COR-L47 (cell line): ENCODE measurements around the gene PCDHGB7.
"Not testable (repeated sequence)": the region's sequence is repeated elsewhere in the genome, so short reads cannot be mapped to it uniquely, and the experiment has no call there.

Experiments
- DNase-seq: peaks from one replicate; lab custom pipeline; 2025; lab: John Stamatoyannopoulos, UW

The PCDHGB7 gene

GRCh38 chr5:141397756-141398551 is 19.5 kb upstream of the PCDHGB7 start, which contains the start of gene PCDHGB5:
Gene PCDHGB5 (plus strand): TSS chr5:141397947. CDS start chr5:141398128, 181 bp downstream.
- not testable (repeated sequence) for DNase-seq

GRCh38 chr5:141398608-141399007 is 18.9 kb upstream of the PCDHGB7 start:
- no peak for DNase-seq

- DNase-seq: no peak
Measured at GRCh38 chr5:141399555-141400258, 17.8 kb upstream of the PCDHGB7 start.

- DNase-seq: no peak
Measured at GRCh38 chr5:141402553-141403243, 14.8 kb upstream of the PCDHGB7 start, which contains the start of gene PCDHGA9. Gene PCDHGA9 (plus strand): TSS chr5:141402778. CDS start chr5:141402953, 175 bp downstream.

GRCh38 chr5:141403387-141403786 is 14.1 kb upstream of the PCDHGB7 start:
- DNase-seq: no peak

- not testable (repeated sequence) for DNase-seq
Measured at GRCh38 chr5:141407790-141408505, 9.5 kb upstream of the PCDHGB7 start, which contains the start of gene PCDHGB6. Gene PCDHGB6 (plus strand): TSS chr5:141408021. CDS start chr5:141408203, 182 bp downstream.

- no peak for DNase-seq
Measured at GRCh38 chr5:141409598-141410306, 7.7 kb upstream of the PCDHGB7 start.

- no peak for DNase-seq
Measured at GRCh38 chr5:141411575-141411974, 5.9 kb upstream of the PCDHGB7 start.

- no peak for DNase-seq
Measured at GRCh38 chr5:141412854-141413539, 4.5 kb upstream of the PCDHGB7 start, which contains the start of gene PCDHGA10. Gene PCDHGA10 (plus strand): TSS chr5:141412987. CDS start chr5:141413176, 189 bp downstream.

GRCh38 chr5:141413540-141414069 is 3.9 kb upstream of the PCDHGB7 start:
- no peak for DNase-seq

GRCh38 chr5:141414548-141415274 is 2.8 kb upstream of the PCDHGB7 start:
- DNase-seq: not testable (repeated sequence)

GRCh38 chr5:141415275-141415618 is 2.2 kb upstream of the PCDHGB7 start:
- not testable (repeated sequence) for DNase-seq

- no peak for DNase-seq
Measured at GRCh38 chr5:141419074-141419880, 1.8 kb downstream of the PCDHGB7 start.

- no peak for DNase-seq
Measured at GRCh38 chr5:141420855-141421488, 3.5 kb downstream of the PCDHGB7 start, which contains the start of gene PCDHGA11. Gene PCDHGA11 (plus strand): TSS chr5:141421051. CDS start chr5:141421228, 177 bp downstream.

GRCh38 chr5:141421489-141421855 is 4.0 kb downstream of the PCDHGB7 start:
- DNase-seq: no peak

GRCh38 chr5:141422742-141423291 is 5.3 kb downstream of the PCDHGB7 start:
- no peak for DNase-seq

GRCh38 chr5:141427783-141428426 is 10.4 kb downstream of the PCDHGB7 start:
- no peak for DNase-seq
